GM21723 (cell line): ENCODE results near the gene URM1.

ENCODE experiments used
- ATAC-seq: cut with Tn5 transposase; IDR thresholded peaks from one replicate; pipeline ENCODE4 v1.9.1; 2021; ENCODE audit warnings: mild to moderate bottlenecking, moderate library complexity; ENCODE audit not compliant: unreplicated experiment

URM1 gene

DNA sequence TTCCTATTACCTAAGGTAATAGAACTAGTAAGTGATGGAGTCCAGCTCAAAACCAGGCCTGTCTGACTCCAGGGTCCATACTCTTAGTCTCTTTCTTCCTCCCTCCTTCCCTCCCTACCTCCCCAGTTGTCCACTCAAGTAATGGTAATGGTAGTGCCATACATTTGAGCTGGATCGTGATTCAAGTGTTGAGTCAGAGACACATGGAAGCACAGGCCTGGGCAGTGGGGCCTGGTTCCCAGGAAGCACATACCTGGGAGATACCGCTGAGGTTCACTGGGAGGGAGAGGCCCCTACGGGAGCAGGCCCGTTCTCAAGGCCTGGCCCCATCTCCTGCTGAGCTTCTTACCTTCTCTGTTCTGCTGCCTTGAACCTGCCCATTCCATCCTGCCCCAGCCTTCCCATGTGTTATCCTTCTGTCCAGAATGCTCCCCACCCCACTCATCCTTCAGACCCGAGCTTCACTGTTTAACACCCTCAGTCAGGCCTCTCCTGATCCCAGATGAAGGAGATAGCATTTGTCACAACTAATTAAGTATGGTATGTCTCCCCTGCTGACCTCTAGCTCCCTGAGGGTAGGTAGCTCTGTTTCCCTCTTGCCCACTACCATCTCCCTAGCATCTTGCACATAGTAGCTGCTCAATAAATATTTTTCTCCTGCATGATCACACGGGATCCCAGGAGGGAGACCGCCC, 13.8 kb downstream of the URM1 start:
- ATAC-seq: no peak

DNA sequence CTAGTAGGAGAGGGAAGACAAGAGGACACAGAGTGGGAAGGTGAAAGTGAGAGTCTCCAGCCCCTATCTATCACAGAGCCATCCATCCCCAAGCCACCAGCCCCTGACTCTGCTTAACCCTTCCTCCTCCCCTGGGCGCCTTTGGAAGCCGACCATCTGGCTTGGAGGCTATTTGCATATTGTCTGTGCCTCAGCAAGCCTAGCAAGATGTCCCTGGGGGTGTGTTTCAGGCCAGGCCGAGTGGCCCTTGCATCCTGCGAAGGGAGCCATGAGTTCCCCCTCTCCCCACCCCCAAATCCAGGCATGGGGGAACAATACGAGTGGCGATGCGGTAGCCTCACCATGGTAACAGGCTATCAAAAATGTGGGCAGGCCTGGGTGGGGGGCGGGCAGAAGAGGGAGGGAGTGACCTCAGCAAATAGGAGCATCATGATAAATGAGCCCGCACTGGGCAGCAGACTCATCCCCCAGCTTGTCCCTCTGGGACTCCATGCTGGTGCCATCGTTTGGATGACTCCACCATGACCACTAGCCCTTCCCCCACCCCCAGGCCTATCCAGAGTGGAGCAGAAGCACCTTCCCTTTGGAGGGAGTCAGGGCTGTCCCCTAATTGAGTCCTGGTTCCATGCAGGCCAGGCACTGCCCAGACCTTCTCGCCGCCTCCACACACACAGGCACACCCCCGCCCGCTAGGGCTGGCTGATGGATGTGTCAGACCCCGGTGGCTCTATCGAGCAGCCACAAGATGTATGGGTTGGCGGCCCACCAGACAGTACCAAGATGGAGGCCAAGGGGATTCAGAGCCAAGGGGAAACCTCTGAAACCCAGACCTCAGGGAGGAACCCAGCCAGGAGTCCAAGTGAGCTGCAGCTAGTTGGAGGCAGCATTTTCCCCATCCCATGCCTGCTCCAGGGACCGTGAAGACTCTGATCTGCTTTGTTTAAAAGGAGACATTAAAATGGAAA, 14.6 kb downstream of the URM1 start:
- ATAC-seq: no peak

DNA sequence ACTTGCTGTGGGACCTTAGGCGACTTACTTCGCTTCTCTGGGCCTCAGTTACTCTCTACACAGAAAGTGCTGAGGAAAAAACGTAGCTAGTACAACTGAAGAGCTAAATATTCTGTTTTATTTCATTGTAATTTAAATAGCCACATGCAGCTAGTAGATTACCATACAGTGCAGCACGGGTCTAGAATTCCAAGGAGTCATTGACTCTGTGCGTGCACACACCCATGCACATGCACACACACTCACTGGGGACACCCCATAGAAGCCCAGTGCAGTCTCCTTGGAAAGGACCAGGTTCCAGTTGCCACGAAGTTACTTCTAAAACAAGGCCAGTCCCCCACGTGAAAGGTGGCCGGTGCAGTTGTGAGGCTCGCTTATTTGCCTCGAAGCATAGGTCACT, 17.0 kb downstream of the URM1 start:
- no peak for ATAC-seq

DNA sequence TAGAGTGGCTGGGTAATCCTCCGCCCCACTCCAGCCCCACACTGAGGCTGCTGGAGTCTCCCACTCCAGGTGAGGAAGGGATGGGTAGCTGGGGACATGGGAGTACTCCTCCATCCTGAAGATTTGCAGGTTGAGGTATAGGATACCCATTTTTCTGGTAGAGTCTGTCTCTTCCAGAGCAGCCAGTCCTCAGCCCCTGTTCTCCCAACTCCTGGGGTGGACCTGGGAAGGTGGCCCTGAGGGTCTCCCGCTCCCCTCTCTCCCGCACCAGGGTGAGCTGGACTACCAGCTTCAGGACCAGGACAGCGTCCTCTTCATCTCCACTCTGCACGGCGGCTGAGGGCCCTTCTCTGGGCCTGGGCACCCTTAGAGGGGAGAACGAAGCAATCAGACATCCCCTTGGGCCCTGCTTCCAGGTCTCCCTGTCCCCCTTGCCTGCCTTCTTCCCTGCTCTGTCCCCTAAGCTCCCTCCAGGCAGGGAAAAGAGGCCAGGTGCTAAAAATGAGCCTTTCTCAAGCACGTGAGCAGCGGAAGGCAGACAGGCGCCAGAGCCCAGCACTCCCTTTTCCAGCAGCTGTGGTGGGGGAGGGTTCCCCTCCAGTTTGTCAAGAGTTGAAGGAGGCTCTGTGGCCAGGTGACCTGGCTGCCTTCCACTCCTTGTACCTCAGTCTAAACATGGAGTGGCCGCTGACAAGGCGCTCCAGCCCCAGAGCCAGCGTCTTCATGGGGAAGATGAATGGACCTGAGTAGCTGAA, 18.4 kb downstream of the URM1 start:
- no peak for ATAC-seq

DNA sequence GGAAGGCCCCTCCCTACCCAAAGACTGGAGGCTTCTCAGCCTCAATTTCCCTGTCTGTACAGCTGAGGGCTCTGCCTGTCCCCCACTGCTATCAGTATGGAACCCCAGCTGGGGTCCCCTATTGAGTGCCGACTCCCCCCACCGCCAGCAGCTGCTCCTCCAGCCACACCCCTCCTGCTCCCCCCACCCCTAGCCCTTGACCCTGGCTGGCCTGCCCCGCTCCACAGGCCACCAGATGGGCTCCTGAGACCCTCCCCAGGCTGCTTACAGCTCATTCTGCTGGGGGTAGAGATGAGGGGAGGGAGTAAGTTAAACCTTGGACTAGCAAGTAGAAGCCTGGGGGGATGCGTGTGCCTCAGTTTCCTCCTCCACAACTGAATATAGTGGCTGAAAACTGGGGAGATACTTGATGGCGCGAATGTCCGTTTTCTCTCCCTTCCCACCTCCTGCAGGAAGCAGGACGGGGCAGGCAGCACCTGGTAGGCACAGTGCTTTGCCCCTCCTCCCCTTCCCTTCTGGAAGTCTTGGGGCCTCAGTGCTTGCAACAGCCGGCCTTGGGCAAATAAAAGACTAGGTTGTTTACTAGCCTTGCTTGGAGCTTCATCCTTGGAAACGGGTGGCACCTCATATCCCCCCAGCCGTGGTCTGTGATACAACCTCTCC, 19.1 kb downstream of the URM1 start:
- ATAC-seq: no peak

DNA sequence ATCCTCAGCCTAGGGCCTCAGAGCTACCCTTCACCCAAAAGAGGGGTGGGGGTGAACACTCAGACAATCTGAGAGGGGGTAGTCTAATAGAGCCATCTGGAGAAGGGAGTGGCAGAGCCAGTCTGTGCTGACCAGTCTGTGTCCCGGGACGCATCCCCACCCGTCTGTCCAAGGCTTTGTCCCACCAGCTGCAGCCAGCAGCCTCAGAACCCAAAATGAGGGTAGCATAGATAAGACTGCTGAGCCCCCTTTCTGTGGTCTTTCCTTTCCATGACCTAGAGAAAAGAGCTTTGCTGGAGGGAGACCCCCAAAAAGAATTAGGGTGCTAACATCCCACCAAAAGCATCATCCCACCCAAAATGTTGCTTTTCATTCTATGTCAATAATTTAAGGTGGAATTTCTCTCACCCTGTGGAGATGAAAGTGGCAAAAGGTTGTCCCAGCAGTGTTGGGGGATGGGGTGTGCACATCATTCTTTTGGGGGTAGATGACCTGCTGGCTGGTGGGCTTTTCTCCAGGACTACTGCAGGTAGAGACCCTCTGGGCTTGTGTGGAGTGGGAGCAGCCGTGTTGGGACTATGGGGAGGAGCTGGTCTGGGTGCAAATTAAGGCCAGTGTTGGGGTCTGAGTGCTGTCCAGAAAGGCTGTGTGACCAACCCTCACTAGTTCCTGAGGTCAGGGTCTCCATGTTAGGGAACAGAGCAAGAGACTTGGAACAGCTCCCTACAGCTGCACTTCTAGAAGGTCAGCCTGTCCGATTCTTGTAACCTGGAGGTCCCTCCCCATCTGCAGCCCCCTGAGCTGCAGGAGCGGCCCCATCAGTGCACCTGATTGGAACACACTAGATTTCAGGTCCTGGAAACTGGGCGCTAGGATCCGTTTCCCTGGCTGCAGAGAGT, 19.9 kb downstream of the URM1 start:
- no peak for ATAC-seq

DNA sequence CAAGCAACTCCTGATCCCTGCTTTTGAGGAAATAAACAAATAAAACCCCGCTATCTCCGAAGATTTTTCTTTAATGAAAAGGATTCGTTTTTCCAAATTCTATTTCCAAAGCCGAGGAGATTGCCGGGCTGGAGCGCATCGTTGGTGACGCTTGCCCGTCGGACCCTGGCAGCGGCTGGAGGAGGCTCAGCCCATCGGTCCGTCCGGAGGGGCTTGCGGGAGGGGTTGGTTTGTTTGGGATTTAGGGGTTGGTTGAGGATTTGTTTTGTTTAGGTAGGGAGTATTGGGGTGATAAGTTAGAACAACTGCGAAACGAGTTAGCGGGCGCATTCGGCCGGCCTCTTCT, 20.8 kb downstream of the URM1 start:
- no peak for ATAC-seq

DNA sequence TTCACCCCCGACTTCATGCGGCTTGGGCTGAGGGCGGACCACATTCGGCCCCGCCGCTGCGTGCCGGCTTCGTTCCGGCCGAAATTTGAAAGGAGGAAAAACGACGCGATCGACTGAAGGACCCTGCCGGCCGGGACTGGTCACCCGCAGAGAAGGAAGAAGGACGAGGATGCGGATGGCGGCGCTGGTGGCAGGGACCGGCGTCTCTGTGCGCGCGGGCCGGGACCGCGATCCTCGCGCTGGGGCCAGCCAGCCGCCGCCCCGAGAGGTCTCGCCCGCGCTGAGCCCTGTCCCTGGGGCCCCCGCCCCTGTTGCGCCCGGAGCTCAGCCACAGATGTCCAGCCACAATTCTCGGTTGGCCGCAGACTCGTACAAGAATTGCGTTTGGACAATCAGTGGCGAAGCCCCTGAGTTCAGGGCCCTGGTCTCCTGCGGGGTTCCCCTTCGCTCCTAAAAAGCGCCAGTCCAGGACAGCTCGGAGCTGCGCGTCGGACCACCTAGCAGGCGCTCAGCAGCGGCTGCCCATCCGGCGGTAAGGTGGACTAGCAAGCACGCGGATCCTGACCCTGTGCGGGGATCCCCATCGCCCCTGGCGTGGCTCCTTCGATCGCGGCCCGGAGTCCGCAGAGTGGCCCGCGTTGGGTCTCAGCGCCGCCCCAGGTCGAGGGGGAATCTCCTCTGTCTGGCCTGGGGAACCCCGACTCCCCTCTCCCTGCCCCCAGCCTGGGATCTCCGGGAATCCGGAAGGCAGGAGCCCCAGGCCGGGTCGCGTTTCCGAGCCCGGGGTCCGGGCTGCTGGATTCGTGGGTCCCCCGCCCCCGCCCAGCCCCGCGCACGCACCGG, 21.3 kb downstream of the URM1 start:
- no peak for ATAC-seq

DNA sequence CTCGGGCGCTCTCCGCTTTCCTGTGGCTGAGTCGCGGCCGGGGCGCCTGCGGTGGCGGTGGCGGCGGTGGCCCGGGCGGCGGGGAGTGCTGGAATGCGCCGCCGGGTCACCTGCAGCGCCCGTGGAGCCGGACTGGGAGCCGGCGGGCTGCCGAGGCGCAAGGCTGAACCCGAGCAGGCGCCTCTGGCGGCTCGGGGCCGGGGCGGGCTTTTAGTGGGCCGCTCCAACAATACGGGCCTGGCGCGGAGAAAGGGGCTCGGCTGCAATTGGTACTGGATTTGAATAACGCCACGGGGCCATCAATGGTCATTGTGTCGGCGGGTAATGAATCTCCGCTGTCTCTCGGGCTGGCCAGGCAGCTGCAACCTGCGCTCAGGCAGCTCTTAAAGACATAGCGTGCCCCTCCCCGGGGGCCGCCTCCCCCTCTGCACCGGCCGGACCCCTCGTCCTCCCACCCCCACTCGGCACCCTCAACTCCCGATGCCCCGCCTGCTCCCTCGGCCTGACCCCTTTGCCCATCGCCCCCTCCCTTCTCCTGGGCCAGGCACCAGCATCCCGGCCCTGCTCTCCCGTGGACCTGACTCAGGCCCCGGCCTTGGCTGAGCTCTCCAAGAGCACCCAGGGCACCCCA, 22.1 kb downstream of the URM1 start:
- no peak for ATAC-seq

DNA sequence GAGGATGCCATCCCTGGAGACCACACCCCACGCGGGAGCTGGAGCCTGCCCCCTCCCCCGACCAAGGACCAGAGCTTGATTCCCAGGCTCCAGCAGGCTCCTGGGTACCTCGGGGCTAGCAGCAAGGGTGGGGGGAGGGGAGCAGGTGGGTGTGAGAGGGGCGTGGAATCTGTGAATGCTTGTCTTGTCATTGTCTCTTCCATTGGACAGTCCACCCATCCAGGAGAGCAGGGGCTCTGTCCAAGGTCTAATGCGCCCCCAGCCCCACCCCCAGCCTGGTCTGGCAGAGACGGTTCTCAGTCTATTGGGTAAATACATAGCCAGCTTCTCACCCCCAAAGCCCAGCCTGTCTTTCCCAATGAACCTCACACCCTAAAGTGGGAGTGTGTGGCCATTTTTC, 22.8 kb downstream of the URM1 start:
- no peak for ATAC-seq

DNA sequence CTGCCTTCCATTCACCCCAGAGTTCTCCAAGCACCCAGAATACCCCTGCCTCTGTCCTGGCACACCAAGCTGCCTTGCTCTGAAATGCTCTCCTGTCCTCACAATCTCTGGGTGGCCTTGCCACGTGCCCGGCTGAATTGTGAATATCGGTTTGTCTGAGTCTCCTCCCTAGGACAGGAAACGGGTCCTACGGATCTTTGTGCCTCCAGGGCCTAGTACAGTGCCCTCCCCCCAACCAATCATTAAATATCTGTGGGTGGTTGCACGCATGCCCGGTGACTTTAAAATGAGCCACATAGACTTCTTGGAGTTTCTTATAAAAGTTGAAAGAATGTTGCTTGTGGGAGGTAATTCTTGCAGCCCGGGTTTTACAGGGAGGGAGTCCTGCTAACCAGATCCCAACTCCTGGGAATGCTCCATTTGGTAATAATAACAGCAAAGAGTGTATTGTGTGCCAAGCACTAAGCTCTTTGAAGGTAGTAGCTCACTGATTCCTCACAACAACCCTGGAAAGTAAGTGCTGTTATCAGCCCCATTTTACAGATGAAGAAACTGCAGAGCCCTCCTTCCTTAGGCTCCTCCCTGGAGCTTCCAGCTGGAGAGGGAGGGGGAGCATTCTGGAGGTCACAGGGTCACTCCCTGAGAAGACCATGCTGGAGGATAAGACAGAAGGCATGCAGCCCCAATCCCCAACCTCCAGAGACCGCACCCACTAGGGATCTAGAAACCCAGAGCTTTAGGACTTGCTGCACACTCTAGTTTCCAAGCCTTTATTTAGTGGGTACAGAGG, 23.4 kb downstream of the URM1 start:
- ATAC-seq: no peak

DNA sequence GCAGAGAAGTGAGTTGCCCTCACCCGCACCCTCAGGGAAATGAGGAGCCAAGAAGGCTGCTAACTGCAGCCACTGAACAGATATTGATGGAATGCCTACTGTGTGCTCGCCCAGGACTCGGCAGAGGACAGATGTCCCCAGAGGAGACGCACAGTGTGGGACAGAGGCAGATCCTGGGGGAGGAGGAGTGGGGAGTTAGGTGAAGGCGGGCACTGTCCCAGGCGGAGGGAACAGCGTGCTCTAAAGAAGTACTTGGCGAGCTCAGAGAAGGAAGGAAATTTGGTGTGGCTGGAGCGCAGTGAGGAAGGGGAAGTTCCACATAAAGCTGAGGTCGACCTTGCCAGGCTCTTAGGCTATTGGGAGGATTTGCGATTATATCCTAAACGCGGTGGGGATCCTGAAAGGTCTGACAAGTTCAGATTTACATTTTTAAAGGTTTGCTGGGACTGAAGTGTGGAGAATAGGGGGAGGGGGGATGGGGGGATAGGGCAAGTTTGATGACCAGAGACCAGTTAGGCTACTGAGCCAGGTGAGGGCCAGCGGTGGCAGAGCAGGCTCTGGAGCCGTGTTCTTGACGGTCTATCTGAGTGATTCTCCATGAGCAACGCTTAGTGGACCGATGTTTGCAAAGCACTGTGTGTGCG, 25.9 kb downstream of the URM1 start:
- ATAC-seq: no peak

DNA sequence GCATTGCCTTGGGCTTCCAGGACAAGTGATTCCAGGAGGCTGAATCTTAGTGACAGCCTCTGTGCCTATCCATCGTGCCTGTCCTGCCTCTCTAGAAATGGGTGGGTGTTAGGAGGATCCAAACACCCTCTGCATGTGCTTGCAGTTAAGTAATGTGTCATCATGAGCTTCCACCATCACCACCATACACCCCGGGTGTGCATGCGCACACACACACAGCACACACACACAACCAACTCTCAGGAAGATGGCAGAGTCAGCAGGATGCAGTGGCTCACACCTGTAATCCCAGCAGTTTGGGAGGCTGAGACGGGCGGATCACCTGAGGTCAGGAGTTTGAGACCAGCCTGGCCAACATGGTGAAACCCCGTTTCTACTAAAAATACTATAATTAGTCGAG, 26.7 kb downstream of the URM1 start:
- ATAC-seq: no peak

DNA sequence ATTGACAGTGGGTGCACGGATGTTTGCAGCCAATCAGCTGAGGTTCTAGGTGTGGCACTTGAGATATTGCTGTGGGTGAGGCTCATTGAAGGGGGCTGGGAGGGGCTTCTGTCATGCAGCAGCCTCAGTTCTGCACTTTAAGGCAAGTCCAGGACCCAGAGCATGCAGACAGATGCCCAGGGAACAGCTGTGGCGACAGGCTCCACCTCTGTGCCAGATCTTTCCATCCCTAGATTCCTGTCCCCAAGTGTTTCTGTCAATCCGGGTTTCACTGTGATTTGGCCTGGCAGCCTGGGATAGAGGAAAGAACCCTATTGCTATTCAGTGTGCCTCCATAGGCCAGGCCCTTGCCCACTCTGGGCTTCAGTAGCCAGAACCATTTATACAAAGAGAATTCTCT, 28.7 kb downstream of the URM1 start:
- ATAC-seq: no peak

DNA sequence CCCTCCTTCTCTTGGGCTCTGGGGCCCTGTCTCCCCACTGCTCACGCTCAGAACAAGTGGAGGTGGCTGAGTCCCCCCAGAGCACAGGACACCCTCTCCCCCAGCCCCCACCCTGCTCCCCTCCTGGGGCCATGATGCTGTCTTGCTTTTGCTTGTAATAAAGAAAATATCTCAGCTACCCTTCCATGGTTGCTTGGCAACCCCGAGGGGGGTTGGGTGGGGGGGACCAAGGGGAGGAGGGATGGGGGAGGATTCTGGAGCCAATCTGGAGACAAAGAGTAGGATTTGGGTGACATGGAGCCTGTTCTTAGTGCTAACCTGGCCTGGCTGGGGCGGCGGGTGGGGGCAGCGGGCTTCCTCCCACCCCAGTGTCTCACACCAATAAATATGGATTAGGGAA, 33.4 kb downstream of the URM1 start:
- ATAC-seq: no peak

DNA sequence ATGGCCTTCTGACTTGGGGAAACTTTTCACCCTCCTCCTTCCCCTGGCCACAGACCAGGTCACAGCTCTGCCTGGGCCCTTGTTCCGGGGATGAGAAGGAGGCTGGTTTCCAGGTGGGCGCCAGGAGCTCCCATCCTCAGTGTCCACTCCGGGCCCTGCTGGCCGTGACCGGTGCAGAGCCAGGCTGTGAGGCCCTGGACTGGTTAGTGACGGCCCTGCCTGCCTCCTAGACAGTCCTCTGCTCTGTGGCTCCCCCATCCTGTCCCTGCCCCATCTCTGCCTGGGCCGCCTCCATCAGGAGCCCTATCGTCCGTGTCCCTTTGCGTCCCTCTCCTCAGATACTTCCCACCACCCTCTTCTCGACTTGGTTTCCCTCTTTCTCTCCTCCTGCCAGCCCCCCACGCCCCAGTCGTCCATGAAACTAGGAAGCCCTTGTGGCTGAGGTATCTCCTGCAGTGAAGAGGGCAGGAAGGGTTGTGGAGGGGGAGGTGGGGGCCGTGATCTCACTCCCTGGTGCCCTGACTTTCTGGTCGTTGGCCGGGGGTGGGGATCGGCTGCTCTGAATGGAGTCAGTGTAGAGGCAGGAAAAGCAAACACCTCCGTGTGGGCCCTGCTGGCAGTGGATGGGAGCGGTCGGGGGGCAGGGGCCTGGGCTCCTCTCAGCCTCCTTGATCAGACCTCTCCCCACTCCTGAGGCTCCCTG, 34.1 kb downstream of the URM1 start:
- no peak for ATAC-seq

DNA sequence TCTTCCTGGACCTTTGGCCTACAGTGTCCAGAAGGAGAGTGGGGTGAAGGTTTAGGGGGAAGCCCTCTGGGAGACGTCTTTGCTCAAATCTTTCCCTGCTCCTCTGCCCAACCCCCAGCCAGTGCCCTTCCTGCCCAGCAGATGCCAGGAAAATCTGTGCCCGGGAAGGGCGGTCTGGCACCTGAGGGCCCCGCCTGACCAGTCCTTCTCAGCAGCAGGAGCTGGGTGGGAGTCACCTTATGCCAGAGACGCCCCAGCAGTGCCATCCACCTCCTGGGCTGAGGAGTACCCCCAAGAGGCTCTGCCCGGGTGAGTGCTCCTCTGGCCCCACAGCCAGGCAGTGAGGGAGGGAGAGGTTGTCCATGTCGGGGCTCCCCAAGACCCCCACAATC, 34.6 kb downstream of the URM1 start:
- no peak for ATAC-seq
